NCI-H526 (cell line): ENCODE measurements around the gene SRP19.
"Not testable (repeated sequence)": the region's sequence is repeated elsewhere in the genome, so short reads cannot be mapped to it uniquely, and the experiment has no call there.

Experiments
- DNase-seq, 2 experiments: peaks; one replicate each; lab custom pipeline; 2025; lab: John Stamatoyannopoulos, UW

Gene SRP19

DNA sequence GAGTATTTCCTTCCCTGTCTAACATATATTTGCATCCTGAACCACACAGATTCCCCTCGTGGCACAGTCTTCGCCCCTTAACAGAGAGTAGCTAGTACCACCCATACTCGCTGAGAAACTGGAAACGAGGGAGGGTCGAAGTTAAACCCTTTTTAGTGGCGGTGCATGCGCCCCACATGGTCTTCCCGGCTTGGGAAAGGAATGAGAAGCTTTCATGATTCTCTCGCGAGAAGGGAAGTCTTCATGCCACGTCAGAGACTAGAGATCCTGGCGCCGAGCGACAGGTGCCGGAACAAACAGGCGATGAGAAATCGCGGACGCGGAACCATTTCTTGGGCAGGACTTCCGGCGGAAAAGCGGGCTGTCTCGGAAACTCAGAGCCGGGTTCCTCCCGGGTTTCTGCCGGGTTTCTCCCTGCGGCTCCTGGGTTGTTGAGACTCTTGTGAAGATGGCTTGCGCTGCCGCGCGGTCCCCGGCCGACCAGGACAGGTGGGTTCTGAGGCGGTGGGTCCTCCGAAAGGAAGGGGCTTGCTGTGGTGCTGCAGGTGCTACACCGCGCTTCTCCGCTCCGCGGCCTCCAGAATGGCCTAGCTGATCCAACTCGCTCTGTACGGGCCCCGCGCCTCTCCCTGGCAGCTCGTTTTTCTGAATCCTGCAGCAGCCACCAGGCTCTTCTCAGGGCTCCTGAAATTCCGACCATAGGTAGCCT, at the start of gene SRP19:
SRP19 (plus strand) TSS at position 359 of the 709 bp plus-strand sequence; CDS start at position 449, 90 bp downstream.
- peak; percentile 91 to 93 for DNase-seq

DNA sequence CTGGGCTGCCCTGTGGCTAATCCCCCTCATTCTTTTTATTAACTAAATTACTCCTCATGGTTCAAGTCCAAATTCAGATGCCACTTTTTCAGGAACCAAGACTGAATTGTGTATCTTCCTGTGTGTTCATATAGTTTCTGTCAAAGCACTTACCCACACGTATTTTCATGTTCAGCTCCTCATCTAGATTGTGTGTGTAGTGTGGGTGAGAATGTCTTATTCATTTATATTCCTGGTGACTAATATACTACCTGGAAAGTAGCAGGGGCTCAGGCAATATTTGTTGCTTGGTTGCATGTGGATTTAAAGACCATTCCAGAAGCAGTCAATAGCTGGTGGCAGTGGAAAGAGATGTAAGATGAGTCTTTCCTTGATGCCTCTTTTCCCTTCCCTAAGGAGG, 48.5 kb upstream of the SRP19 start:
- DNase-seq, result no peak

GRCh38 chr5:112820246-112820645, 40.8 kb upstream of the SRP19 start:
- DNase-seq, result no peak

- DNase-seq, result no peak
These were observed 38.6 kb upstream of the SRP19 start for GRCh38 chr5:112822456-112822855.

- no peak for DNase-seq
These were observed 37.9 kb upstream of the SRP19 start for GRCh38 chr5:112823181-112823580.

- DNase-seq, result peak in 1 of 2 experiments; percentile 9
These were observed 37.4 kb upstream of the SRP19 start for GRCh38 chr5:112823656-112824055.

DNA sequence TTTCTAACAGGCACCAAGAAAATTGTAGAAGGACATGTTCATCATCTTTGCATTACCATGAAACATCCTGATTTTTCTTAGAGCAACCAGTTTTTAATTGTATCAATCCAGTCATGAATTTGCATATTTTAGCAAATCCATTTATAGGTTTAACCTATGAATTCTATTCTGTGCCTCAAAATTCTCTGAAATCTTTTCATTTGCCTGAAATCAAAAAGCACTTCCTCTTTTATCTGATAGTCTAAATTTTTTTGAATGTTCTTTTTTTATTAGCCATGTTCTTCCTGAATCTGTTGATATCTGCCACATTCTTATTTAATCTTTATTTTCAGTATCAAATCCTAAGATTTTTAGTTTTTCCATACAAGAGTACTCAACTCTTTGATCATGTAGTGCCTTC, 36.9 kb upstream of the SRP19 start:
- DNase-seq, result no peak

DNA sequence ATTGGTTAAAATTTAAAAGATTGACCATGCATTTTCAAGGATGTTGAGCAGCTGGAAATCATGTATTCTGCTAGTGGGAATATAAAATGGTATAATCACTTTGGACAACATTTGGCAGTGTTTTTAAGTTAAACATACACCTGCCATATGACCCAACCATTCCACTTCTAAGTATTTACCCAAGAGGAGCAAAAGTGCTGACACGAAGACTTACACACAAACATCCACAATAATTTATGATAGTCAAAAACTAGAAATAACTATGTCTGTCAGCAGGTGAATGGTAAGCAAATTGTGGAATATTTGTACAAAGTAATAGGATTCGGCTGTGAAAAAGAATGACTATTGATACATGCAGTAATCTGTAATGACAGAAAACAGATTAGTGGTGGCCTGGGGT, 30.7 kb upstream of the SRP19 start:
- DNase-seq, result no peak

- no peak for DNase-seq
These were observed 27.1 kb upstream of the SRP19 start for GRCh38 chr5:112833971-112834370.

- DNase-seq, result no peak
These were observed 16.6 kb upstream of the SRP19 start for GRCh38 chr5:112844489-112844888.

DNA sequence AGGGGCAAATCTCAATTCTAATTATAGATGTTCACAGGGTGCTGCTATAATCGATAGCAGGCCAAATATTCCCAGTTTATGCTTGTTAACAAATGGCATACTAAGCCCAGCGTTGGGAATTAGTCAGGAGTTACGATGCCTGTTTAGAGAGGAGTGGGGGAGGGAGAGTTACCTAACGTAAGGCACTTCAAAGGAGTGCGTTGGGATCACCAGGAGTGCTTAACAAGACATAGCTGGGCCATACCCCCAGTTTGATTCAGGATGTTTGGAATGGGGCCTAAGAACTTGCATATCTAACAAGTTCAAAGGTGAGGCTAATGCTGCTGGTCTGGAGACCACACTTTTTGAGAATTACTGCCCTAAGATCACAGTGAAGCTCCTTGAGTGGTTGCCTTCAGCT, 14.5 kb upstream of the SRP19 start:
- DNase-seq, result no peak

- DNase-seq, result no peak
These were observed 13.8 kb upstream of the SRP19 start for GRCh38 chr5:112847306-112847705.

- peak in 1 of 2 experiments; percentile 63 for DNase-seq
These were observed 12.8 kb upstream of the SRP19 start for GRCh38 chr5:112848116-112848811.

DNA sequence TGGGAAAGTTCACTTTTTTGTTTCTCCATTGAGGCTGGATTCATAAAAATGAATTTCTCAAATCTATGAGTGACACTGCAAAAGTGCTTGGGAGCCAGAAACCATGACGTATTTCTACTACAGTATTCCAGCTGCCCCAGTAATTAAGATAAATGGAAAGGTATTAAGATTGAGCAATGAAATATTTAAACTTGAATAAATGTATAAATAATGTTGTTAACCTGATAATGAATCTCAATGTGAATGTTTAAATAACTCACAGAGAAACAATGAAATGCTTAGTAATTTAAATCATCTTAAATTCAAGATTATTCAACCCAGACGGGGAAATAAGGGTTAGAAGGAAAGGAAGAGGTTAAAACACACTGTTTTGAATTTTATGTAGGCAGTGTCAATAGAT, 11.2 kb upstream of the SRP19 start:
- no peak for DNase-seq

DNA sequence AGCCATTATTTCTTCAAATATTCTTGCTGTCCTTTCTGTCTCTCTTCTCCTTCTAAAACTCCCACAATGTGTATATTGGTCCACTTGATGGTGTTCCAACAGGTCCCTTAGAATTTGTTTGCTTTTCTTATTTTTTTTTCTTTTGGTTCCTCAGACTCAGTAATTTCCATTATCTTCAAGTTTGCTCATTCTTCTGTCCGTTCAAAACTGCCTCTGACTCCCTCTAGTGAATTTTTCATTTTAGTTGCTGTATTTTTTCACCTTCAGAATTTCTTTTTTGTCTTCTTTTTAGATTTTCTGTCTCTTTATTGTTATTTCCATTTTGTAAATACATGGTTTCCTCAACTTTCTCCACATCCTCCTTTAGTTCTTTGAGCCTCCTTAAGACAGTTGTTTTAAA, 6.4 kb upstream of the SRP19 start:
- DNase-seq, result no peak

GRCh38 chr5:112857866-112858265, 3.2 kb upstream of the SRP19 start:
- DNase-seq, result no peak

DNA sequence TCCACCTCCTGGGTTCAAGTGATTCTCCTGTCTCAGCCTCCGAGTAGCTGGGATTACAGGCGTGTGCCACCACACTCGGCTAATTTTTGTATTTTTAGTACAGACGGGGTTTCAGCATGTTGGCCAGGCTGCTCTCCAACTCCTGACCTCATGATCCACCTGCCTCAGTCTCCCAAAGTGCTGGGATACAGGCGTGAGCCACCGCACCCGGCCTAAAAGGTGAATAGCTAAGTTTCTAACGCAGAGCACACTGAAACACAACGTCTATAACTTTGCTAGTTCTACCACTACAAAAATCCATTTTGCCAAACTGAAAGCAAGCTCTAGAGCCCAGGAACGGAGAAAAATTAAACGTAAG, 537 bp upstream of the SRP19 start:
- not testable (repeated sequence) for DNase-seq

- DNase-seq, result no peak
These were observed 525 bp downstream of the SRP19 start for GRCh38 chr5:112861638-112861985.

DNA sequence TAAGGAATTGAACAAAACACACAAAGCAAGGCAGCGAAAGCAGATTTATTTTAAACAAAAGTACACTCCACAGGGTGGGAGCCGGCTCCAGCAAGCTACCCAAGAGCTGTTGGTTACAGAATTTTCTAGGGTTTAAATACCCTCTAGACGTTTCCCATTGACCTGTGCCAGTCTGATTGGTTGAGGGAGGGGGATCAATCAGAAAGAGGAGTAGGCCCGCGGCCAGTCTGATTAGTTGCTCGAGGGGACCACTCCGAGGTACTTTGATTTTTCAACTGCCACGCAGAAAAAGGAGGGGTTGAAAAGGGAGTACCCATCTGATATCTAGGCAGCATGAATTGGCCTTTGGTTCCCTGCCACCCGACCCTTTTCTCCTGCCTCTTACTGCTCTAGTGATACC, 998 bp downstream of the SRP19 start:
- peak in 1 of 2 experiments; percentile 1 for DNase-seq

DNA sequence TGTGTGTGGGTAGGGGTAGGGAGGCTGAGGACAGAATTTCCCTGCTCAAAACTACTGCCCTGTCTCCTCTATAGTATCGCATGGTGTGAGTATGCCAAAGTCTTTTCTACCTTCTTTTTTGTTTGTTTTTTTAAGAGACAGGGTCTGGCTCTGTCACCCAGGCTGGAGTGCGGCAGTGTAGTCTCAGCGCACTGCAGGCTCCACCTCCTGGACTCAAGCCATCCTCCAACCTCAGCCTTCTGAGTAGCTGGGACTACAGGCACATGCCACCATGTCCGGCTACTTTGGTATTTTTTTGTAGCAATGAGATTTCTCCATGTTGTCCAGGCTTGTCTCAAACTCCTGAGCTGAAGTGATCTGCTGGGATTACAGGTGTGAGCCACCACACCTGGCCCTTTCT, 2.5 kb downstream of the SRP19 start:
- no peak for DNase-seq

DNA sequence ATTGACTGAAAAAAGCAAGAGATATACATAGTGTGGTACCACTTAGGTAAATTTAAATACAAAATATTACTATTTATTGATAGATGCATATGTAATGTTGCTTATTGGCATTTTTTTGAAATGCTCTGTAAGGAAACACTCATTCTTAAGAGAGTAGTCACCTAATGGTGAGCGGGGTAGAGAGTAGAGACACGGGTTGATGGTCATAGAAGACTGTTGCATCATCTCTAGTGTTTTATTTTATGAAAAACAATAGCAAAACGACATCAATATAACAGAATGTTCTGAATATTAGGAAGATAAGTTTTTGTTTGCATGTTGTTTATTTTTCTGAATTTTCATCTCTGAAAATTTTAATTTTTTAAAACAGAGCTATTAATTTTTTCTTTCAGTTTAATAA, 4.0 kb downstream of the SRP19 start:
- no peak for DNase-seq

- no peak for DNase-seq
These were observed 5.7 kb downstream of the SRP19 start for GRCh38 chr5:112866739-112867138.

GRCh38 chr5:112867411-112867810, 6.3 kb downstream of the SRP19 start:
- DNase-seq, result no peak

GRCh38 chr5:112869948-112870347, 8.9 kb downstream of the SRP19 start:
- no peak for DNase-seq
